Measurements from ENCODE around the gene ENGASE.

ENGASE gene

DNA sequence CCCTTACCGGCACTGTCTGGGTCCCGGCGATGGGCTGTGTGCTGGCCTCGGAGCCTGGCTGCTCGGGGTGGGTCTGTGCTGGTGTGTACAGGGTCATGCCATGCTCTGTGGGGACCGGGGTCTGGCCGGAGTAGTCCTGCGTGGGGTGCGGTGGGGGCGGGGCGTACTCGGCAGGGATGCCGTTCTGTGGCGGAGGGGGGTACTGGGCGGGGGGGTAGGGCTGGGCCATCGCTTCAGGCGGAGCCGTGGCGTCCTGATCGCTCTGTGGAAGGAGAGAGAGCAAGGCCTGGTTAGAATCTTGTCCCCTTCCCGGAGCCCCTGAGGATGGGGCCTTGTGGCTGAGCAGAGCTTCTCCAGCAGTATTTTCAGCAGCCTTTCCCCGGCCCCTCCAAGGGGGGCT is 40.9 kb downstream of the ENGASE start:
- DNase-seq (ENCODE audit: low read depth), result no peak

- no peak for DNase-seq (ENCODE audit: low read depth)
Observed at GRCh38 chr17:79116575-79117368, 42.1 kb downstream of the ENGASE start.

GRCh38 chr17:79117905-79118487 is 43.4 kb downstream of the ENGASE start:
- no peak for DNase-seq (ENCODE audit: low read depth)

DNA sequence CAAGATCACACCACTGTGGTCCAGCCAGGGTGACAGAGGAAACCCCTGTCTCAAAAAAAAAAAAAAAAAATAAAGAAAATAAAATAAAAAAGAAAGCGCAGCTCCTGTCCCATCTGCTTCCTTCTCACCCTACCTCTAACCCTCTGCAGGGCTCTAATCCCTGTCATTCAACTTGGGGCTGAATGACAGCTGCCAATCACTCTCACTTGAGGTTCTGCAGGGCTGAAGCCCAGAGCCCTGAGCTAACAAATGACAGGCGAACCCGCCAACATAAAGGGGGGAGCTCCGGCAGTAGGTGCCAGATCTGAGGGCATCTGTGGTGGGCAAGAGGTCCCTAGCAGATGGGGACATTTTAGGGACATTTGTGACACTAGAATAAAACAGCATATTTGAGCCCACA is 44.3 kb downstream of the ENGASE start:
- no peak for DNase-seq (ENCODE audit: low read depth)

DNA sequence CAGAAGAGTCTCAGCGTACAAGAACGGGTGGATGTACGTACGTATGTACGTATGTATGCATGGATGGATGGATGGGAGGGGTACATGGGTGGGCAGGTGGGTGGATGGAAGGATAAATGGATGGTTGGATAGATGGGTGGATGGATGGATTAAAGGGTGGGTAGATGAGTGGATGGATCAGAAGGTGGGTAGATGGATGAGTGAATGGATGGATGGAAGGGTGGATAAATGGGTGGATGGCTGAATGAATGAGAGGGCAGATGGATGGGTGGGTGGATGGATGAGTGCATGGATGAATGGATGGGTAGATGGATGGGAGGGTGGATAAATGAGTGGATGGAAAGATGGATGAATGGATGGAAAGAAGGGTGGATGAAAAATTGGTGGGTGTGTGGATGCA is 45.6 kb downstream of the ENGASE start:
- no peak for DNase-seq (ENCODE audit: low read depth)

DNA sequence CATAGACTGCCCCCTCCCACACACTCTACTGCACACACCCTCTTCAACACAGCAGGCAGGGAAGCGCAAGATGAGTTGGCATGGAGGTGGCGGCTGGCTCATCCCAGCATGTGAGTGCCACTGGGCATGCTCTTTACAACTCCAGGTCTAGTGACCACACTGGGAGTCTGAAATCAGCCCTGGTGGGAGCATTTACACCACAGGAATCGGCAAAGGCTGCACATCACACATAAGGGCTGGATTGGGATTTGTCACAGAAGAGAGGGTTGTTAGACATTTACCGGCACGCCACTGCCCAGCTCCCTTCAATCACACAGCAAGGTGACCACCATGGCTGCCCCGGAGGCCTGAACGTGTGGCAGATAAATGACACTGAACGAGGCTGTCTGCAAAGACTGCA is 49.4 kb downstream of the ENGASE start:
- DNase-seq (ENCODE audit: low read depth), result no peak

DNA sequence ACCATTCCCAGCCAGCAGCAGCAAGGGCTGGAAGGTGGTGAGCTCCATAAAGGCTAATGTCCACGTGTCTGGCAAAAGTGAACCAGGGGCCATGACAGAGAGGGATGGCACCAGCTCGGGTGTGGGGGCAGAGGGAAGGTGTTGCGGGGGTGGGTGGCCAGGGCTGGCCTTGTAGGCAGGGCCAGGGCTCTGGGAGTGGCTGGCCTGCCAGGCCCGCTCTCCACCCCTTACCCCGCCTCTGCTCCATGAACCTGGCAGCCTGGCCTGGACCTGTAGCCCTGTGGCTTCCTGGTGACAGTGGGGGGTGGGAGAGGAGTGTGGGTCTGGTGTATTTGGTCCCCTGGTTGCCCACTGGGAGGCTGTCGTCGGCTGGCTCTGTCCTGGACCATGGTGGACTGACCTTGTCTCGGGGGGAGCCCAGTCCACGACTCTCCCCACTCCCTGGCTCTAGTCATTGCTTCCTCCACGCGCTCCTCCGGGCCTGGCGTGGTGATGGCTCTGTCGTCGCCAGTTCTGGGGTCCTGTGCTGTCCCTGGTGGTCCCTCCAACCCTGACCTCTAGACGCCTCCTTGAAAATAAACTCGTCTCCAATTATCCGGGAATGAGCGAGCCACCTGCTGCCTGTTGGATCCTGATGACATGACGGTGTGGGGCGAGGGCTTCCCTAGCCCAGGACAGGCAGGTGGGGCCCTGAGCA is 50.0 kb downstream of the ENGASE start:
- DNase-seq (ENCODE audit: low read depth), result no peak

DNA sequence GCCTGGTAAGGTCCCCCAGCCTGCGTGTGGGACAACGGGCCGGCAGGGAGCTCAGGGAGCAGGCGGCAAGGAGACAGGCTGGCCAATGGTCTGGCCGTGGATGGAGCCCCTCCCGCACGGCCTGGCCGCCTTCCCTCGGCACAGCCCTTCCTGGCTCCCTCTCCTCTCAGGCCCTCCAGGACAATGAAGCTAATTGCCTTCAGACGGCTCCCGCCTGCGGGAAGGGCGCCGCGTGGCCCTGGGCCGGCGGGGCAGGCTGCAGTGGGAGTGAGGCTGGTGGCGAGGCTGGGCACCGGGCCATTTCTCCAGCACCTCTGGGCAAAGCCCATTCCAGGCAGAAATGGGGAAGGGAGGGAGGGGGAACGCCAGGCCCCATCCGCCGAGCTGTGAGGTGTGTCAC is 50.9 kb downstream of the ENGASE start:
- DNase-seq (ENCODE audit: low read depth), result no peak

- no peak for DNase-seq (ENCODE audit: low read depth)
Observed at GRCh38 chr17:79126139-79126538, 51.5 kb downstream of the ENGASE start.

- no peak for DNase-seq (ENCODE audit: low read depth)
Observed at GRCh38 chr17:79127534-79128135, 53.0 kb downstream of the ENGASE start.

- DNase-seq (ENCODE audit: low read depth), result no peak
Observed at GRCh38 chr17:79129523-79129922, 54.9 kb downstream of the ENGASE start.

DNA sequence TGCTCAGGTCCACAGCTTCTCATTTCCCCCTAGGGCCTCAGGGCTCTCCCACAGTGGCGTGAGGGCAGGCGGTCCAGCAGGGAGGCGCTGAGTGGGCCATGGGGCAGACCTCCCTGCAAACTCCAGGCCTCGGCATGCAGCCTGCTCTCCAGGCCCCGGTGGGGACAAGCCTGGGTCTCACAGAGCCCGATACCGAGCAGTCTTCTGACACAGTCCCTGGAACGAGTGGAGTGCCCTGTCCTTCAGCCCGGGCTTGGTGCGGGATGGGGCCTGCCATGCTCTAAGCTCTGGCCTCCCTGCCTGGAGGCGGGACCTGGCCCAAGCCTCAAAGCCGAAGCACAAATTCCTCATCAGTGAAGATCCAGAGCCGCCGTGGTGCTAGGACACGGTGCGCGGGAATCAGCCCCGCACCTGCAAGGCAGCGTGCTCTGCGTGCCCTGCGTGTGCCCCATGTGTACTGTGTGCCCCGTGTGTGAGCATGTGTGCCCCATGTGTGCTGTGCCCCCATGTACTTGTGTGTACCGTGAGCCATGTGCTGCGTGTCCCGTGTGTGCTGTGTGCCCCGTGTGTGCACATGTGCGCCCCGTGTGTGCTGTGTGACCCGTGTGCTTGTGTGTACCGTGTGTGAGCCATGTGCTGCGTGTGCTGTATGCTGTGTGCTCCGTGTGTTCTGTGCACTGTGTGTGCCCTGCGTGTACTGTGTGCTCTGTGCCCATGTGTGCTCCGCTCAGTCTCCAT is 56.1 kb downstream of the ENGASE start:
- no peak for DNase-seq (ENCODE audit: low read depth)

DNA sequence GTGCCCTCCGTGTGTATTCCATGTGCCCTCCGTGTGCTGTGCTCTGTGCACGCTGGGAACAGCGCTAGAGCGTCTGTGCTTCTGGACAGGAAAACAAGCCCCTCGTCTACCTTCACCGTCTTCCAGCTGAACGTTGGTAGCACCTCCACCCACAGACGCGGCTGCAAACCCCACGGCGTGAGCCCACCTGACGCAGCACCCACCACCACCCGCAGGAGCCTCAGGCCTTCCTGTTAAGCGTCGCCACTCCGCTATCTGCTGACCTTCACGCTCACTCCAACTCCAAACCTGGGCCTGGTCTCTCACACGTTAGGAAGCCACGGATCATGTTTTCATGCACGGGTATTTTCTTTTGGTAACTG is 56.6 kb downstream of the ENGASE start:
- no peak for DNase-seq (ENCODE audit: low read depth)

- no peak for DNase-seq (ENCODE audit: low read depth)
Observed at GRCh38 chr17:79131701-79132100, 57.1 kb downstream of the ENGASE start.

GRCh38 chr17:79132271-79133064 is 57.8 kb downstream of the ENGASE start:
- DNase-seq (ENCODE audit: low read depth), result no peak

DNA sequence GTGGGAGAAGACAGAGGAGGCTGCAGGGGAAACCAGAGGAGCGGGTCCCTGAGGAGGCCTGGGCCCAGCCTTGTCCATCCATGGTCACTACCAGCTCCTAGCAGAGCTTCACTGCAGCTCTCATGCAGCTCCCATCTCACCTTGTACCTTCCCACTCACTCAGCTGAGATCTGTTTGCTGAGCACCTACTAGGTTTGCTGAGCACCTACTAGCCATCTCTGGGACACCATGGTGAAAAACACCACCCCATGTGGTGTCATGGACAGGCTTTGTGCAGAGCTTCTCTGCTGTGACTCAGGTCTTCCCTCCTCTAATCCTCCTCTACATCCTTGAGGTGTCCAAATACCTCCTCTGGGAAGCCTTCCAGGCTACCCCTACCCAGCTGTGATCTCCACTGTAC is 58.6 kb downstream of the ENGASE start:
- no peak for DNase-seq (ENCODE audit: low read depth)

GRCh38 chr17:79133985-79134384 is 59.4 kb downstream of the ENGASE start:
- no peak for DNase-seq (ENCODE audit: low read depth)

GRCh38 chr17:79135011-79135410 is 60.4 kb downstream of the ENGASE start:
- no peak for DNase-seq (ENCODE audit: low read depth)

DNA sequence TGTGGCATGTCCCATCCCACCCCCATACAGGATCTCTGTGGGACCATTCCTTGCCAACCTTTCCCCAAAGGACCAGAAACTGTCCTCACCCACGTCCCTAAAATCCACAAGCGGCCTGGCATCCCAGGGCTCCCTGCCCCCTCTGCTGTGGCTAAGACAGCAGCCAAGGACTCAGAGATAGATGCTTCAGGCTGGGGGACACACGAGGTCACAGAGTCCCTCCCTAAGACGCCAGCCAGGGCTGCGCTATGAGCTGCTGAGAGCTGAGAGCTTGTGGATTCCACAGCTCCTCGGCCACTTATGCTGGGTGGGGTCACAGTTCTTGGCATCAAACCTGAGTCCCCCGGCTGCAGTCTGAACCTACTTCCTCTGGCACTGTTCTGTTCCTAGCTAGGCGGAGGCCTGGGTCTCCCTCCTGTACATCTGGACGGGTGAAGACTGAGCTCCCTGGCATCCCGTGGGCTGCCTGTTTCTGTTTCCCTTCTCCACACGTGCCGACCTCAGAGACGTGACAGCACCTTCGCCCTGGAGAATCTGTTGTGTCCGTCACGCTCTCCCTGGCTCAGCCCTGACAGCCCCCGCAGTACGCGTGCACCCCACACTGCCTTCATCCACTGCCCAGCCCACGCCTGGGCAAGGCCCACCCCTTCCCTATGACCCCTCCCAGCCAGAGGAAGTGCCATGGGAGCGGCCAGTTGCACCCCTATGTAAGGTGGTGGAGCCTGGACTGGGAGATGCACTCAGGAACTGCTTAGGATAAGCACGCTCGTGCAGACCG is 61.2 kb downstream of the ENGASE start:
- no peak for DNase-seq (ENCODE audit: low read depth)

Data from T-helper 22 cell (primary cell).